Measurements from ENCODE around the gene SERTAD3.

DNA sequence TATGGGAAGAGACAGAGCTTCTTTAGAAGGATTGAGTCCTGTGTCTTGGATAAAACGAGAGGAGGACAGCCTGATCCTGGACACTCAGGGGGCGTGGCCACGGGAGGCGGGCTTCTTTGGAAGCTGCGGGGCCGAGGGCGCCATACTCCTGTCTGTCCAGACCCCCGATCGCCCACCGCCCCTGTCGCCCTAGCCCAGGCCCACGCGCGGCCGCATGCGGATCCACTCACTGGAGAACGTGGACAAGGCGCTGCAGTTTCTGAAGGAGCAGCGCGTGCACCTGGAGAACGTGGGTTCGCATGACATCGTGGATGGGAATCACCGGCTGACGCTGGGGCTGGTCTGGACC, 45.7 kb upstream of the SERTAD3 start:
- TF ChIP-seq POLR2AphosphoS5 (IDR thresholded peaks at IDR 0.05) (no peak), POLR2A (IDR thresholded peaks at IDR 0.05) (no peak)
- TF ChIP-seq, protein P1, sequence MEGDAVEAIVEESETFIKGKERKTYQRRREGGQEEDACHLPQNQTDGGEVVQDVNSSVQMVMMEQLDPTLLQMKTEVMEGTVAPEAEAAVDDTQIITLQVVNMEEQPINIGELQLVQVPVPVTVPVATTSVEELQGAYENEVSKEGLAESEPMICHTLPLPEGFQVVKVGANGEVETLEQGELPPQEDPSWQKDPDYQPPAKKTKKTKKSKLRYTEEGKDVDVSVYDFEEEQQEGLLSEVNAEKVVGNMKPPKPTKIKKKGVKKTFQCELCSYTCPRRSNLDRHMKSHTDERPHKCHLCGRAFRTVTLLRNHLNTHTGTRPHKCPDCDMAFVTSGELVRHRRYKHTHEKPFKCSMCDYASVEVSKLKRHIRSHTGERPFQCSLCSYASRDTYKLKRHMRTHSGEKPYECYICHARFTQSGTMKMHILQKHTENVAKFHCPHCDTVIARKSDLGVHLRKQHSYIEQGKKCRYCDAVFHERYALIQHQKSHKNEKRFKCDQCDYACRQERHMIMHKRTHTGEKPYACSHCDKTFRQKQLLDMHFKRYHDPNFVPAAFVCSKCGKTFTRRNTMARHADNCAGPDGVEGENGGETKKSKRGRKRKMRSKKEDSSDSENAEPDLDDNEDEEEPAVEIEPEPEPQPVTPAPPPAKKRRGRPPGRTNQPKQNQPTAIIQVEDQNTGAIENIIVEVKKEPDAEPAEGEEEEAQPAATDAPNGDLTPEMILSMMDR (IDR thresholded peaks at IDR 0.05), result no peak
